Measurements from ENCODE around the gene PHLDB3. TPM values are rescaled to one million over a fixed set of nuclear protein-coding genes. Genes with fewer than 3 reads are reported as not detected.

Gene PHLDB3
- total RNA-seq, 2 experiments from 2014 or later = 6.0 to 20.6 TPM

GRCh38 chr19:43460362-43461016 is 44.1 kb downstream of the PHLDB3 start:
- H3K9me2 ChIP-seq (ENCODE audit: insufficient read depth, low read length) = no peaks in the 10 kb centered on the region
- POLR2A ChIA-PET = no interaction called here
- H3K36me3 ChIP-seq (ENCODE audit: insufficient read depth, low read length) = no peaks in the 10 kb centered on the region
- H2AFZ ChIP-seq (ENCODE audit: low read length) = no peak overlapping the region
- TF ChIP-seq, protein P1, sequence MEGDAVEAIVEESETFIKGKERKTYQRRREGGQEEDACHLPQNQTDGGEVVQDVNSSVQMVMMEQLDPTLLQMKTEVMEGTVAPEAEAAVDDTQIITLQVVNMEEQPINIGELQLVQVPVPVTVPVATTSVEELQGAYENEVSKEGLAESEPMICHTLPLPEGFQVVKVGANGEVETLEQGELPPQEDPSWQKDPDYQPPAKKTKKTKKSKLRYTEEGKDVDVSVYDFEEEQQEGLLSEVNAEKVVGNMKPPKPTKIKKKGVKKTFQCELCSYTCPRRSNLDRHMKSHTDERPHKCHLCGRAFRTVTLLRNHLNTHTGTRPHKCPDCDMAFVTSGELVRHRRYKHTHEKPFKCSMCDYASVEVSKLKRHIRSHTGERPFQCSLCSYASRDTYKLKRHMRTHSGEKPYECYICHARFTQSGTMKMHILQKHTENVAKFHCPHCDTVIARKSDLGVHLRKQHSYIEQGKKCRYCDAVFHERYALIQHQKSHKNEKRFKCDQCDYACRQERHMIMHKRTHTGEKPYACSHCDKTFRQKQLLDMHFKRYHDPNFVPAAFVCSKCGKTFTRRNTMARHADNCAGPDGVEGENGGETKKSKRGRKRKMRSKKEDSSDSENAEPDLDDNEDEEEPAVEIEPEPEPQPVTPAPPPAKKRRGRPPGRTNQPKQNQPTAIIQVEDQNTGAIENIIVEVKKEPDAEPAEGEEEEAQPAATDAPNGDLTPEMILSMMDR (conservative IDR thresholded peaks at IDR 0.05; ENCODE audit: low read length) = no peak
- intact Hi-C loops (cut with micrococcal nuclease; ENCODE audit: unreplicated experiment) = no loop called here
- no peaks in the 10 kb centered on the region for H4K20me1 ChIP-seq (ENCODE audit: insufficient read depth, low read length)
- CTCF ChIA-PET (ENCODE audit: unreplicated experiment) = no interaction called here
- H3K27ac ChIP-seq (ENCODE audit: low read depth, low read length, poor library complexity, severe bottlenecking) = no peak overlapping the region
- H3K9me3 ChIP-seq (ENCODE audit: low read length) = no peaks in the 10 kb centered on the region
- BruUV-seq (replicated peaks) = no TSS peak
- H3K4me3 ChIP-seq (ENCODE audit: low read depth, low read length, poor library complexity, severe bottlenecking) = no peak overlapping the region
- H3K79me2 ChIP-seq (ENCODE audit: insufficient read depth, low read depth, low read length) = no peaks in the 10 kb centered on the region
- no peak overlapping the region for H3K4me2 ChIP-seq (ENCODE audit: low read length)
- H3K4me1 ChIP-seq (ENCODE audit: insufficient read depth, low read length, poor library complexity, severe bottlenecking) = peaks cover 9% of the 10 kb centered on the region
- DNase-seq (ENCODE audit: low spot score) = no peak

DNA sequence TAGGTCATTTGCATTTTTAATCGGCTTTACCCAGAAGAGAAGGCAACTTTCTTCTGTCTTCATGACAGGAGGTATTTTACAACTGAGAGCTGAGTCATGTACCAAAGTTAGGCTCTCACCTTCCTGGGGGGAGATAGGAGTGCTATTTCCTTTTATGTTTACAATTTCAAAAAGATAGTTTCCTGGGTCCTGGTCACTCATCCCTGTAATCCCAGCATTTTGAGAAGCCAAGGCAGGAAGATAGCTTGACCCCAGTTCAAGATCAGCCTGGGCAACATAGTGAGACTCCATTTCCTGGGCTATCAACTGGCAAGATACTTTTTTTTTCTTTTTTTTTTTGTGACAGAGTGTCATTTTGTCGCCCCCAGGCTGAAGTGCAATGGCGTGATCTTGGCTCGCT is 46.7 kb downstream of the PHLDB3 start:
- ChIA-PET POLR2A (no interaction called here), CTCF (ENCODE audit: unreplicated experiment) (no interaction called here)
- Histone ChIP-seq H3K79me2 (ENCODE audit: insufficient read depth, low read depth, low read length) (no peaks in the 10 kb centered on the region), H3K4me3 (ENCODE audit: low read depth, low read length, poor library complexity, severe bottlenecking) (no peak overlapping the region), H2AFZ (ENCODE audit: low read length) (no peak overlapping the region), H3K9me2 (ENCODE audit: insufficient read depth, low read length) (no peaks in the 10 kb centered on the region), H3K4me2 (ENCODE audit: low read length) (no peak overlapping the region), H3K36me3 (ENCODE audit: insufficient read depth, low read length) (no peaks in the 10 kb centered on the region), H3K27ac (ENCODE audit: low read depth, low read length, poor library complexity, severe bottlenecking) (no peak overlapping the region), H4K20me1 (ENCODE audit: insufficient read depth, low read length) (no peaks in the 10 kb centered on the region), H3K4me1 (ENCODE audit: insufficient read depth, low read length, poor library complexity, severe bottlenecking) (no peaks in the 10 kb centered on the region), H3K9me3 (ENCODE audit: low read length) (no peaks in the 10 kb centered on the region)
- intact Hi-C loops (cut with micrococcal nuclease; ENCODE audit: unreplicated experiment) = no loop called here
- BruUV-seq (replicated peaks) = no TSS peak
- TF ChIP-seq EZH2phosphoT487 (IDR thresholded peaks at IDR 0.05; ENCODE audit: borderline replicate concordance, low read depth, low read length) = no peak
- TF ChIP-seq, protein P1 (conservative IDR thresholded peaks at IDR 0.05; ENCODE audit: low read length) = no peak
- no peak for DNase-seq (ENCODE audit: low spot score)

- no peaks in the 10 kb centered on the region for H3K79me2 ChIP-seq (ENCODE audit: insufficient read depth, low read depth, low read length)
- no TSS peak for BruUV-seq (replicated peaks)
- DNase-seq (ENCODE audit: low spot score) = no peak
- no peak overlapping the region for H3K27ac ChIP-seq (ENCODE audit: low read depth, low read length, poor library complexity, severe bottlenecking)
- no peaks in the 10 kb centered on the region for H3K4me1 ChIP-seq (ENCODE audit: insufficient read depth, low read length, poor library complexity, severe bottlenecking)
- POLR2A ChIA-PET = no interaction called here
- no peaks in the 10 kb centered on the region for H4K20me1 ChIP-seq (ENCODE audit: insufficient read depth, low read length)
- intact Hi-C loops (cut with micrococcal nuclease; ENCODE audit: unreplicated experiment) = no loop called here
- TF ChIP-seq, protein P1 (conservative IDR thresholded peaks at IDR 0.05; ENCODE audit: low read length) = no peak
- no peak for TF ChIP-seq EZH2phosphoT487 (IDR thresholded peaks at IDR 0.05; ENCODE audit: borderline replicate concordance, low read depth, low read length)
- CTCF ChIA-PET (ENCODE audit: unreplicated experiment) = no interaction called here
- no peaks in the 10 kb centered on the region for H3K9me3 ChIP-seq (ENCODE audit: low read length)
- H3K36me3 ChIP-seq (ENCODE audit: insufficient read depth, low read length) = no peaks in the 10 kb centered on the region
- no peaks in the 10 kb centered on the region for H3K9me2 ChIP-seq (ENCODE audit: insufficient read depth, low read length)
- H2AFZ ChIP-seq (ENCODE audit: low read length) = no peak overlapping the region
- H3K4me3 ChIP-seq (ENCODE audit: low read depth, low read length, poor library complexity, severe bottlenecking) = no peak overlapping the region
- H3K4me2 ChIP-seq (ENCODE audit: low read length) = no peak overlapping the region
Observed at GRCh38 chr19:43455321-43456113, 49.0 kb downstream of the PHLDB3 start.

All from OCI-LY7 (cell line).